IPS-18c (cell line): Measurements from ENCODE around the gene LDLRAD1.
A peak's percentile ranks its signal among the peaks of the same experiment; 100 is the strongest.
"Not testable (repeated sequence)": the region's sequence is repeated elsewhere in the genome, so short reads cannot be mapped to it uniquely, and the experiment has no call there.

Source experiments
- H3K4me3 ChIP-seq: 2 replicates; pipeline ENCODE4 v1.7.0; 2013; ENCODE audit warnings: low read depth, mild to moderate bottlenecking, low read length, moderate library complexity; ENCODE audit not compliant: insufficient read depth
- H3K9me3 ChIP-seq: one replicate; pipeline ENCODE4 v1.6.1; 2013; ENCODE audit warnings: mild to moderate bottlenecking, low read length, moderate library complexity; ENCODE audit not compliant: control insufficient read depth, insufficient read depth

The LDLRAD1 gene, protein sequence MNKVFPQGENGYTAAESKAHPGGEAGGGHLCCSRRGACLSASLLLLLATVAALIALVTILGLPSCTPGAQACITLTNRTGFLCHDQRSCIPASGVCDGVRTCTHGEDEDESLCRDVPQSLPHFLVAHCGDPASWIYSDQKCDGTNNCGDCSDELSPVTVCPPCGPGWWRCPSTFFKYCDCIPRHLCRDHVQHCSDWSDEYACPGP

DNA sequence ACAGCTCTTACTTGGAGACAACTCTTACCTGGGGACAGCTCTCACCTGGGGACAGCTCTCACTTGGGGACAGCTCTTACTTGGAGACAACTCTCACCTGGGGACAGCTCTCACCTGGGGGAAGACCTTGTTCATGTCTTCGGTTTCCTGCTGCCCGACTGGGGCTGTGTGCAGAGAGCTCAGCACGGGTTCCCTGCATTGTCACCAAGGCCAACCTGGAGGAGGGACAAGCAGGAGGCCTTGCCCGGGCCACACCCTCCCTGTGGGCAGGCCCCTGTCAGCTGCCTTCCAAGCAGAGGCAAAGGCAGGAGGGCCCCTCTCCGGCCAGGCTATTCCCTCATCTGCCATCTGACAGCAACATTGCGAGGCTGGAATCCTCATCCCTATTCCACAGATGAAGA lies at the start of gene LDLRAD1:
LDLRAD1 (minus strand) TSS at position 208 of the 400 bp plus-strand sequence; CDS start at position 134, 74 bp downstream.
- Histone ChIP-seq H3K4me3 (no peak within 1 kb of the TSS), H3K9me3 (no peaks in the 10 kb centered on the region)

DNA sequence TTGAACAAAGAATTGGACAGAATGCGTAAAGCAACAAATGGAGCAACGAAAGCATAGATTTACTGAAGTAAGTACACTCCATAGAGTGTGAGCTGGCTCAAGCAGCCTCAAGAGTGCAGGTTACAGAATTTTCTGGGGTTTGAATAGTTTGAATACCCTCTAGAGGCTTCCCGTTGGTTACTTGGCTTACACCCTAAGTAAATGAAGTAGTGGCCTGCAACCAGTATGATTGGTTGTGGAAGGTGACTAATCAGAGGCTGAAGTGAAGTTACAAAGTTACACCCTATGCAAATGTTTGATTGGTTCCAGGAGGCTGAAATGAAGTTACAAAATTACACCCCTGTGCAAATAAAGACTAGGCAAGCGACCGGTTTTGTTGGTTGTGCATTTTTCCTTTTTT lies 46.3 kb upstream of the LDLRAD1 start:
- no peak overlapping the region for H3K4me3 ChIP-seq
- H3K9me3 ChIP-seq: no peaks in the 10 kb centered on the region

DNA sequence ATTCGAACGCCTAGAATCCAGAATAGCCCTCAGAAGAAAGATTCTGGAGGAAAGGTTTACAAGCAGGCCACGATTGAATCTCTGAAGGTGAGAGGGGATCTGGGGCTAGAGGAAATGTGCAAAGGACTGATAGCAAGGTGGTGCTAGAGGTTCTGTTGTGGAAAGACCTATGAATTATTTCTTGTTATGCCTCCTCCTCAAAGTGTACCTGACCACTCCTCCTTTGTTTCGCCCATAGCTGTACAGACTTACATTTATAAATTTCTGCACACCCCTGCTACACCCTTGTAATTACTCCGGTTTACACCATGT lies 36.4 kb upstream of the LDLRAD1 start:
- Histone ChIP-seq H3K4me3 (peak overlapping the region; percentile 61; the same call in 1 of the 2 replicates), H3K9me3 (no peaks in the 10 kb centered on the region)

DNA sequence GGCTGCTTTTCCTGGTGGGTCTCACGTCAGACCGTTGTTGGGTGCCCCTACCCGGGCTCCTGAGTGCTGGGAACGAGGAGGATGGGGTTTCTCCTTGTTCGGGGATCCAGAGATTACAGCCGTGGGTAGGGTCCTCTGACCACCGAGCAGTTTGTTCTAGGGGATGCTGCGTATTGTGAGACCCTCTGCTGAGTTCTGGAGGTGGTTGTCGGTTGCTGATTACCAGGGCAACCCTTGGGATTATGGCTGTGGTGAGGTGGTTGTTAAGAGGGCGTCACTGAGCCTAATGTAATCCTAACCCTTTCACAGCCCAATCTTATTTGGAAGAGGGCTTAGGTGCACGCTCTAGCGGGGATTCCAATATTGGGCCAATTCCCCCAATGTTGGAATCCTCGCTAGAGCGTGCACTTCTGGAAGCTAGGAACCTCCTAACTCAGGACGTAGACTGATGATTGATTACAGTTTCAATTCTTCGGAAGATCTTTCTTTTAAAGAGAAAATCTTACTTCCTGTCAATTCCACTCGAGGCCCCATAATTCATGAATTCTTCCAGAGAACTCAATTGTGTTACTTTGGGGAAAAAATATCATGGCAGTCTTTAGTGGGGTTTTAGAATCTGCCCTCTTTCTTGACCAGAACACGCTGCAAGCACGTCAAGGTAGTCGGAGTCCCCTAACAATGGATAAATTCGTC lies 35.9 kb upstream of the LDLRAD1 start:
- Histone ChIP-seq H3K9me3 (no peaks in the 10 kb centered on the region), H3K4me3 (peak overlapping the region; percentile 61)

DNA sequence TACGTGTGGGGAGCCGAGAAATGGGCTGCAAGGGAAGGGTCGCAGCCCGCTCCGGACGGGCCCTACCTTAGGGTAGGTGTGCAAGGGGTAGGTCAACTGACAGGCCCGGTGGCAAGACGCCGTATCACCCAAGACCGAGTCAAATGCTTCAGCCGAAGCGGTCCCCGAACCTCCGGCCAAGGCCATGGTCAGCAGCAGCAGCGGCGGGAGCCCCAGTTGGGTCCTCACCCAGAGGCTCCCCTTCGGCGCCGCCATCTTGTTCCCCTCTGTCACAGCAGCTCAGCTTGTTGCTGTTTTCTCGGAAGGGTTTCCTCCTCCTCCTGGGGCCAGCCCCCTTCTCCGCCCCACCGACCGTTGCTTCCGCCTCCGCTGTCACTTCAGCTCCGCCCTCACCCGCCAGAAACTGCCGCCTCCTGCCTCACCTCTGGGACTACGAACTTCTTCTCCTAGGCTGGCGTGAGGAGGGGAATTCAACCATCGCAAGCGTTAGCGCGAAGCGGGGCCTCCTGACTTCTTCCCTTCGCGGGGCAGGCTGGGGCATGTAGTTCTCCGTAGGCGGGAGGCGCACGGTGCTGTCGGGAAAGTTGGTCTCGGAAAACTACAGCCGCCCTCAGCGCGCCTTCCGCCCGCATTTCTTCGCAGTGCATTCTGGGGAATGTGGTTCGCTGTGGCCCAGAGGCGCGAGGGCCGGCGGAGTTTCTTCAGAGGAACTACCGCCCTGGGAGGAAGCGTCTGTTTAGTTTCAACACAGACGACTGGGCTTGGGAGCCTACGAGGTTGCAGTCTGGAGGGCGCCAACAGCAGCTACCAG lies 35.2 kb upstream of the LDLRAD1 start, which contains the start of the genes TCEANC2 and TMEM59:
TCEANC2 (plus strand) TSS at position 675 of the 811 bp plus-strand sequence. CDS start 815 bp downstream, outside the sequence.
TMEM59 (minus strand) TSS at position 271 of the 811 bp plus-strand sequence; CDS start at position 255, 16 bp downstream.
- Histone ChIP-seq H3K9me3 (no peaks in the 10 kb centered on the region), H3K4me3 (peak within 1 kb of the TSS; percentile 61)

DNA sequence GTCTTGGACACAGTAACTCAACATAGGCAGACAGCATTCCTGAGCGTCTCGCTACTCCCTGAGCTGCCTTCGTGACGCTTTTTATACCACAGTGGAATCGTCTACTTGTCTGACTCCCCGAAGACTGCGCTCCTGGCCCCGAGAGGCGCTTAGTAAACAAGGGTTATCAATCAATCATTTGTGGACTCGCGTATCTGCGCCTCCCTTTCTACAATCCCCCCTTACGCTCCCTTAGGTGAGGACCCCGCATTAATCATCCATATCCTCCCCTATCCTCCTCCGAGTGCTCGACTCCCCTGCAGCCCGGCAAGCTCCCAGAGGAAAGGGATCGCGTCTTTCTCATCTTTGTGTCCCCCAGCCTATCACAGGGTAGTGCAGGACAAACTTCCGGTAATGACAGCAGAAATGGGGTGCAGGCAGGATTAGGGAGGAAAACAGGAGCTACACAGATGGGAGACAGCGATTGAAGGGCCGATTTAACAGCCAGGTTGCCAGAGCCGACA lies 34.5 kb upstream of the LDLRAD1 start:
- Histone ChIP-seq H3K4me3 (peak overlapping the region; percentile 61), H3K9me3 (no peaks in the 10 kb centered on the region)

DNA sequence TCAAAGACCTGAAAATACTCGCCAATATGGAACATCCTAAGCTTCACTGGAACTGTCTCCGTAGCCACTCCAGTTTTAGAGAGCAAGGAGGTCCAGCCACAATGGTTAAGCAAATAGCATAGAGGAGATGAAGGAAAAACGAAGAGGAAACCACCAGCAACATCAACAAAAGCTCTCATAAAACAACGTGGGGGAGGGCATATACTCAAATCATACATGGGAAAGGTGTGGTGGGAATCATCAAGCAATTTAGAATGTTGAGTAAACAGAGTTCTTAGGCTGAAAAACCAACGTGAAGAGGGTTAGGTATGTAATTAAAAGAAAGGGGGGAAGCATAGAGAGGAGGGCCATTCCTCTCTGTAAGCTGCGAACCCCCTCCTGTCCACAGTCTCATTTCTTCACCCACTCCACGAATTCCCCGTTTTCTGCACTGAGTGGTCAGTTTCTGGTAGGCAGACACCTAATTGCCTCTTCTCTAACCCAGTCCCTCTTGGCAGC lies 34.0 kb upstream of the LDLRAD1 start:
- H3K4me3 ChIP-seq: peak overlapping the region; percentile 61
- no peaks in the 10 kb centered on the region for H3K9me3 ChIP-seq

DNA sequence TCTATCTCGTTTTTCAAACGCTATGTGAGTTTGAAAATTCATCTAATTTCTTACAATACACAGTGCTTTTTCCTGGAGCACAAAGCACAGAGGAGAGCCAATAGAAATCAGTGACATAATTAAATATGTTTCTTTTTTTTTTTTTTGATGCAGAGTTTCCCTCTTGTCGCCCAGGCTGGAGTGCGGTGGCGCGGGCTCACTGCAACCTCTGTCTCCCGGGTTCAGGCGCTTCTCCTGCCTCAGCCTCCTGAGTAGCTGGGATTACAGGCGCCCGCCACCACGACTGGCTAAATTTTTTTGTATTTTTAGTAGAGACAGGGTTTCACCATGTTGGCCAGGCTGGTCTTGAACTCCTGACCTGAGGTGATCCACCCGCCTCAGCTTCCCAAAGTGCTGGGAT lies 32.4 kb upstream of the LDLRAD1 start:
- H3K4me3 ChIP-seq, H3K9me3 ChIP-seq: not testable (repeated sequence)

DNA sequence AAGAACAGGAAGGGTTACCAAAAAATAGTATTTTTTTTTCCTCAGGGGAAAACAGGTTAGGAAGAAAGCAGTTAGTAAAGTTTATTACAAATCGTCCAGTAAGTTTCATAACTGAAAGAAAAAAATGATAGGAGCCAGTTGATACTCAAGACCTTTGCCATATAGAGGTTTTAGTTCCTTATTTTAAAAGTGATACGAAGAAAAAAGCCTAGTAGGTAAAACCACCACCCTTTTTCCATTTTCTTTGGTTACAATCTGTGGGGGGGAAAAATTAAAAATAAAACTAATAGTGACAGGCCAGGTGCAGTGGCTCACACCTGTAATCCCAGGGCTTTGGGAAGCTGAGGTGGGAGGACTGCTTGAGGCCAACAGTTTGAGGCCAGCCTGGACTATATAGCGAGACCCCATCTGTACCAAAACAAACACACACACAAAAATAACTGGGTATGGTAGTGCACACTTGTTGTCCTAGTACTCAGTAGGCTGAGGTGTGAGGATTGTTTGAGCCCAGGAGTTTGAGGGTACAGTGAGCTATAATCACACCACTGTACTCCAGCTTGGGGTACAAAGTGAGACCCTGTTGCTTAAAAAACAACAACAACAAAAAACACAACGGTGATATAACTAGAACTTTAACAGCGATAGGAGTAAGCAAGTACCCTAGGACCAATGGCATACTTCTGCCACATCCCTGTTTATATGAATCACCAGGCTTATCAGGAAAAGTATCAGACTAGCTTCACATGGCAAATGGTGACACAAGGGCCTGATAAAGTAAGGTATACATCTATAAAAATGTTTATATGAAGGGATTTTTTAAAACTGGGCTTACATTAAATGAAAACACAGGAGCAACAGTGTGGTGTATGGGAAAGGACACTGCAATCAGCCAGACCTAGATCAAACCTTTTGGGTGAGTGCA lies 29.7 kb upstream of the LDLRAD1 start:
- Histone ChIP-seq H3K4me3 (no peak overlapping the region), H3K9me3 (no peaks in the 10 kb centered on the region)

DNA sequence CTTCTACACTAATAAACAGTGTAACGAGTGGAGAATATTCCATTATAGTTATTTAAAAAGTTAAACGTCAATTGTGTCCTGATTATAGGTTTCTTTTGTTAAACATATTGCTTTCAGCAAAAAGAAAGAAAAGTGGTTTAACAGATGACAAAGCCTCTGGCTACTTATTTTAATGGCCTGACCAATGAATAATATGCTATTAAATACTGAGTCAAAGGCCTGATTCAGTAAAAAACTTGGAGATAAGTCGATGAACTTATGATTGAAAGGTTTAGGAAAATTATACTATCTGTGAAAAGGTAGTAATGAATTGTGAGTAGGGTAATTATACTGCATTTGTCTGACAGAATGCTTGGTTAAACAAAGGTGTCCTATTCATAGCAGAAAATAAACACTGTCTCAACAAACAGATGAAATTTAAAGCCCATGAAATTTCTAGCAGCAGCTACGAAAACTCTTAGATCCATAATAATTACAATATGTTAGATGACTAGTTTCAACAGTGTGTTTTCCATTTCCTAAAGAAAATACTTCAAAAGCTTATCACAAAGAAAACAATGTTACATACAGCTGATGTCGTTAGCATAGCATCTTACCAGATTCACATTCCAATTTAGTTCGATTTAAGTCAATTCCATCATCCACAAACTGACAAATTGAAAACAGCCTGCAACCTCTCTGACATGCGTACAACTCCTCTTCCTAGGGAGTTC lies 28.8 kb upstream of the LDLRAD1 start:
- H3K9me3 ChIP-seq: no peaks in the 10 kb centered on the region
- H3K4me3 ChIP-seq: no peak overlapping the region

DNA sequence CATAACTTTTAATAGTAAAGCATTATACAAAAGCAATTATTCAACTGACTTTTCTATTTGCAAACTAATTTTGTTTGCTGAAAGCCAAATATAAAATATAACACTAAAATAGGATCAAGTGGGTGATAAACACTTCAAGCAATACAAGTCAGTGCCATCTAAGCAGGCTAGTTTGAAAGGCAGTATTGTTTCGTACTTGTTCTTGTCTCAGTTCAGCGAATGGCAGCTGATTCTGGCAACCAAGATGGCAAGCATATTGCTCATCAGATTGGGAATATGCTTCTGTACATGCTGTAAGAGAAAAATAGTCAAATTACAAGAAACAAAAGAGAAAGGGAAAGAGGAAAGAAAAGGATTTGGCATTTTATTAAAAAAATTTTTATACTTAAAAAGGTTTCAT lies 27.5 kb upstream of the LDLRAD1 start:
- Histone ChIP-seq H3K4me3 (no peak overlapping the region), H3K9me3 (no peaks in the 10 kb centered on the region)

DNA sequence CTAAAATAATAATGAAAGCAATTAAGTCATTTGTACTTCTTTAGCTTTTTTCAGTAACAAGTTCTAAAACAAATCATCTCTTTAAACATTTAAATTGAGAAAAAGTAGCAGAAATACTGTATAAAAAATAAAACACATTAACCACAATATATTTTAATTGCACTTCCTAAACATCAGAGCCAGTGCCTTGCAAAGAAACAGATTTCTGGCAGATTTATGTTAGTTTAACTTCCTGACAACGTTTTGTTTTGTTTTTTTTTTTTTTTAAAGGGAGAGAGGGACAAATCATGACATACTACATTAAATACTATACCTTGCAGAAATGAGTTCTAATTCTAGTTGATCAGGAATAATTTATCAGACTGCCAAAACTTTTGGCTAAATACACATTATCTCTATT lies 23.8 kb upstream of the LDLRAD1 start:
- H3K4me3 ChIP-seq: no peak overlapping the region
- no peaks in the 10 kb centered on the region for H3K9me3 ChIP-seq

DNA sequence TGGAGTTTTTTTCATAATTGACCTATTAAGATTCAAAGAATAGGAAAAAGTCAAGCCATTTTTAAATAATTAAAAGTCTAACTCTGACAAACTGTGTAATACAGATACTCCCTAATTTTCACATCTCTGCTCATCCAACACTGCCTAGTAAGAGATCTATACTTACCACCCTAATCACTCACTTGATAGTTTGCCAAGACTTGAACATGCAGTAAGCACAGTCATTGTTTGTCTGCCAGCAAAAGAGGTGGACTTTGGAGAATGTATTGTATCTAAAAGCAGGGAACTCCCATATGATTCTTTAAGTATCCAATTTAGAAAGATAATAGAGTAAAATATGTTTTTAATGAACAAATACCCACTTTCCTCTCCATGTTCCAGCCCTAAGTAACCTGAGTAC lies 19.5 kb upstream of the LDLRAD1 start:
- H3K4me3 ChIP-seq: no peak overlapping the region
- no peaks in the 10 kb centered on the region for H3K9me3 ChIP-seq

DNA sequence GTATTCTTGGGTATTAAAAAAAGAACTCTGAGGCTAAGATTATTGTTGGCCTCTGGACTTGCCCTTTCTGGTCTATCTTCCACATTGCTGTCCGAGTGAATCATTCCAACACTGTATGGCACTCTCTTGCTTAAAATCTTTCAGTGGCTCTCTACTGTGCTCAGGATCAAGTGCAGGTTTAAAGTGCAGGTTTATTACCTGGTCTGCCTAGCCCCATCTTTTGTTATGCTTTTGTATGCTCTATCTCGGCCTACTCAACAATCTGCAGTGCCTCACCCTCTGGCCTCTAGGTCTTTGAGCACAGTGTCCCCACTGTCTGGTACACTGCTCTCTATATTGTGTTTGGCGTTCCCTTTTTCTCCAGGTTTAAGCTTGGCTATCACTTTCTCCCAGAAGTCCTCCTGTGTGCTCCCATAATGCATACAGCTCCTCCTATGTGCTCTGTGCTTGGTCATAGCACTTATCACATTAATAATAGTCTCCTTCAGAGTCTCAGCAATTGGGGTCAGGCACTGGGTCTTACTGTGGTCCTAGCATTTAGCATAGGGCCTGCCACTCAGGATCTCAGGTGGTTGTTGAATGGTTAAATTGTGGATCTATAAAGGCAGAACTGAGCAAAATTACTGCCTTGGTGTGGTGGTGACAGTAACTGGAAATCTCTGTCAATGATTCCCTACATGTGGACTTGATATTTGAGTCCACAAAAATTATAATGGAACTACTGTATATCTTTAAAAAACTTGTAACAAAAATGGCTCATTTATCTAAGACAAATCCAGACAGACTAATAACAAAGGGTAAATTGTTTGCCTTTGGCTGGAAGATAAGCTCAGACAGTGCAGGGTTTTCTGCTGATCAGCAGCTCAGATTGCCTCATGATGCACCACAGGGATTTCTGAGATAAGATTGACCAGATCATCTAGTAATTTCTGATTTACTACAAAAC lies 10.6 kb upstream of the LDLRAD1 start:
- Histone ChIP-seq H3K4me3 (no peak overlapping the region), H3K9me3 (peaks cover 2% of the 10 kb centered on the region)

DNA sequence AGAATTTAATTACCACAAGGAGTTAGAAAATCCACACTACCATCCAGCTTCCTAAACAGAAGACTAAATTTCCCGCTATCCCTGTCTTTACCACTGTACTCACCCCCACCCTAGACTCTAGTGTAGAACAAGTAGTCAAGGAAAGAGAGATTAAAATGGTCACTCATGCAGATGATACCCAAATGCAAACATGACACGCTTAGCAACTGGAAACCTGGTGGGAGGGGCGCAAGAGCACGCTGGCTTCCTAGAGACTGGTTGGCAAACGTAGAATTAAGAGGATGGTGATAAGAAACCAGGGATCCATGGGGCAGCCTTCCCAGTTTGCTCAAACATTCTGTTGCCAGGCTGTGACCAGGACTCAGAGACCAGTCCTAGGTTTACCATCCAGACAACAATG lies 9.9 kb upstream of the LDLRAD1 start:
- H3K9me3 ChIP-seq: peaks cover 2% of the 10 kb centered on the region
- no peak overlapping the region for H3K4me3 ChIP-seq
